Peyer's patch (tissue), 4 donors: ENCODE data around the gene NOP14.

Source experiments
- POLR2A ChIP-seq, 2 donors: fragments of 450-650 bp; IDR thresholded peaks; one replicate each; pipeline ENCODE4 v1.5.1; 2017; ENCODE audit warnings: antibody characterized with exemption in 2 of 2, mild to moderate bottlenecking in 2 of 2, moderate library complexity in 2 of 2
- TF ChIP-seq, protein P1 (sequence below), 6 experiments: fragments of 450-650 bp in 4 of 6; fragments of 200-600 bp in 2 of 6; sonication (generic) in 1 of 6; IDR thresholded peaks; one replicate each; pipeline ENCODE4 v1.5.1; 2017 to 2019; ENCODE audit warnings: antibody characterized with exemption in 6 of 6, mild to moderate bottlenecking in 3 of 6, moderate library complexity in 1 of 6

DNA sequence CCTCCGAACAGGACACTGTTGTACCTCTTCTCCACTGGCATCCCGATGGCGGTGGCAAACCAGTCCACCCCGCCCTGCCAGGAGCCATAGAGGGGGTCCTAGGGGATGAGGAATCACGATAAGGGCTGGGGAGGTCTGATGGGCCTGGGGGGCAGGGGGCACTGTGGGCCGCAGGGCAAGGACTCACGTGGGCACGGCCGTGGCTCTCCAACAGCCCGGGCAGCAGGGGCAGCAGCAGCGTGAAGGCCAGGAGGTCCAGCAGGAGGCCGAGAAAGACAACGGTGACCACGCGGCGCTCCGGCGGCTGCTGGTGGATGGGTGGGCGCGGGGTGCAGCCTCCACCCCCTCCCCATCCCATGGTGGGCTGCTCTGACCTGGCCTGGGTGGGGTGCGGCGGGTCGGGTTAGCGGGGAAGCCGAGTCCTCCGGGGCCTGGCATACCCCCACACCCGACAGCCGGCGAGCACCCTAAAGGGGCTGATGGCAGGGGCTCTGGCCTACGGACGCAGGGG lies 29.6 kb downstream of the NOP14 start:
- TF ChIP-seq, protein P1, sequence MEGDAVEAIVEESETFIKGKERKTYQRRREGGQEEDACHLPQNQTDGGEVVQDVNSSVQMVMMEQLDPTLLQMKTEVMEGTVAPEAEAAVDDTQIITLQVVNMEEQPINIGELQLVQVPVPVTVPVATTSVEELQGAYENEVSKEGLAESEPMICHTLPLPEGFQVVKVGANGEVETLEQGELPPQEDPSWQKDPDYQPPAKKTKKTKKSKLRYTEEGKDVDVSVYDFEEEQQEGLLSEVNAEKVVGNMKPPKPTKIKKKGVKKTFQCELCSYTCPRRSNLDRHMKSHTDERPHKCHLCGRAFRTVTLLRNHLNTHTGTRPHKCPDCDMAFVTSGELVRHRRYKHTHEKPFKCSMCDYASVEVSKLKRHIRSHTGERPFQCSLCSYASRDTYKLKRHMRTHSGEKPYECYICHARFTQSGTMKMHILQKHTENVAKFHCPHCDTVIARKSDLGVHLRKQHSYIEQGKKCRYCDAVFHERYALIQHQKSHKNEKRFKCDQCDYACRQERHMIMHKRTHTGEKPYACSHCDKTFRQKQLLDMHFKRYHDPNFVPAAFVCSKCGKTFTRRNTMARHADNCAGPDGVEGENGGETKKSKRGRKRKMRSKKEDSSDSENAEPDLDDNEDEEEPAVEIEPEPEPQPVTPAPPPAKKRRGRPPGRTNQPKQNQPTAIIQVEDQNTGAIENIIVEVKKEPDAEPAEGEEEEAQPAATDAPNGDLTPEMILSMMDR (IDR thresholded peaks at IDR 0.05), result no peak
- TF ChIP-seq POLR2A (IDR thresholded peaks at IDR 0.05), result no peak
